GM18505 (cell line): ENCODE results near the gene MYO1H.

Experiments used
- ATAC-seq: cut with Tn5 transposase; IDR thresholded peaks from one replicate; pipeline ENCODE4 v1.9.1; 2021; ENCODE audit not compliant: unreplicated experiment
- POLR2A ChIP-seq: IDR thresholded peaks from 4 replicates; pipeline ENCODE4 v1.6.1; 2011; ENCODE audit warnings: borderline replicate concordance; ENCODE audit not compliant: insufficient read depth, insufficient read length; ENCODE audit errors: extremely low read depth

MYO1H gene, protein sequence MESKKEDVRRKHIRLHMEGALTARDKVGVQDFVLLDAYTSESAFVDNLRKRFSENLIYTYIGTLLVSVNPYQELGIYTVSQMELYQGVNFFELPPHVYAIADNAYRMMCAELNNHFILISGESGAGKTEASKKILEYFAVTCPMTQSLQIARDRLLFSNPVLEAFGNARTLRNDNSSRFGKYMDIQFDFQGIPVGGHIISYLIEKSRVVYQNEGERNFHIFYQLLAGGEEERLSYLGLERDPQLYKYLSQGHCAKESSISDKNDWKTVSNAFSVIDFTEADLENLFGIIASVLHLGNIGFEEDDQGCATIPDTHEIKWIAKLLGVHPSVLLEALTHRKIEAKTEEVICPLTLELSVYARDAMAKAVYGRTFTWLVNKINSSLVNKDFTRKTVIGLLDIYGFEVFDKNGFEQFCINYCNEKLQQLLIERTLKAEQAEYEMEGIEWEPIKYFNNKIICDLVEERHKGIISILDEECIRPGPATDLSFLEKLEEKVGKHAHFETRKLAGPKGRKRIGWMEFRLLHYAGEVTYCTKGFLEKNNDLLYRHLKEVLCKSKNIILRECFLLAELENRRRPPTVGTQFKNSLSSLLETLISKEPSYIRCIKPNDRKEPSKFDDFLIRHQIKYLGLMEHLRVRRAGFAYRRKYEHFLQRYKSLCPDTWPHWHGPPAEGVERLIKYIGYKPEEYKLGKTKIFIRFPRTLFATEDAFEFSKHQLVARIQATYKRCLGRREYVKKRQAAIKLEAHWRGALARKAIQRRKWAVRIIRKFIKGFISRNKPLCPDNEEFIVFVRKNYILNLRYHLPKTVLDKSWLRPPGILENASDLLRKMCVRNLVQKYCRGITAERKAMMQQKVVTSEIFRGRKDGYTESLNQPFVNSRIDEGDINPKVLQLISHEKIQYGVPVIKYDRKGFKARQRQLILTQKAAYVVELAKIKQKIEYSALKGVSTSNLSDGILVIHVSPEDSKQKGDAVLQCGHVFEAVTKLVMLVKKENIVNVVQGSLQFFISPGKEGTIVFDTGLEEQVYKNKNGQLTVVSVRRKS

DNA sequence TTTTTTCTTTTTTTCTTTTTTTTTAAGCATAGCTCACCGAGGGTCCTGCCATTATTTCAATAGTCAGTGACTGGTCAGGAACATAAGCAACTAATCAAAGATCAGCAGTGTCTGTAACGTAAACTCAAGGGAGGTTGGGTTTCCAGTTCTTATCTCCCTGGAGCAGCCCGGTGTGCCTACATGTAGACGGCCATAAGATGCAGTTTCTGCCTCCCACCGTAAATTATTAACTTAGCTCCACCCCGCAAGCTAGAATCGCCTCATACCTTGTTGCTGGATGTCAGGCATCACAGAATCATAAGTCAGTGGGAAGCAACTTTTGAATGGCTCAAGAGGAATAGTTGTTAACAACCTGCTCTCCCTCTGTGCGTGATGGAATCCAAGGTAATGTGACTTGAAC, at the start of gene MYO1H:
Gene MYO1H (plus strand): TSS at position 312 of the 400 bp plus-strand sequence. CDS start 61 bp downstream, at position 373.
- no peak for ATAC-seq
- TF ChIP-seq POLR2A: no peak

DNA sequence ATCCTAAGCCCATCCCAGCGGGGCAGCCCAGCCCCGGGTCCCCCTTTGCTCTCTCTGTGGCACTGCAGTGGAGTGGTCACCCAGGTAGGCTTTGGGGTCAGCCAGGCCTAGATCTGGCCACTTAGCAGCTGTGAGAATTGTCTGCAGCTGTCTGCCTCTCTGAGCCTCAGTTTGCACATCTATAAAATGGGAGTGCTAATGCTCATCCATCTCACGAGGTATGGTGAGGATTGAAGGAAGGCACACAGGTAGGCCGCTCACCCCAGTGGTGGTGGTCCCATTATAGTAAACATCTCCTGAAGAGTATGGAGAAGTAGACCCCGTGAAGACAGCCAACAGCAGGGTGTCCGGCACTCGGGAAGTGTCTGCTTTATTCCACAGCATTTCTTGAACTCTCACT, 47.9 kb upstream of the MYO1H start:
- TF ChIP-seq POLR2A: no peak

GRCh38 chr12:109301643-109302168, 46.0 kb upstream of the MYO1H start:
- TF ChIP-seq POLR2A: no peak
- no peak for ATAC-seq

More for the DNA sequence above, 47.9 kb upstream of the MYO1H start:
- no peak for ATAC-seq

- no peak for ATAC-seq
Measured at GRCh38 chr12:109302358-109302757, 45.3 kb upstream of the MYO1H start.

DNA sequence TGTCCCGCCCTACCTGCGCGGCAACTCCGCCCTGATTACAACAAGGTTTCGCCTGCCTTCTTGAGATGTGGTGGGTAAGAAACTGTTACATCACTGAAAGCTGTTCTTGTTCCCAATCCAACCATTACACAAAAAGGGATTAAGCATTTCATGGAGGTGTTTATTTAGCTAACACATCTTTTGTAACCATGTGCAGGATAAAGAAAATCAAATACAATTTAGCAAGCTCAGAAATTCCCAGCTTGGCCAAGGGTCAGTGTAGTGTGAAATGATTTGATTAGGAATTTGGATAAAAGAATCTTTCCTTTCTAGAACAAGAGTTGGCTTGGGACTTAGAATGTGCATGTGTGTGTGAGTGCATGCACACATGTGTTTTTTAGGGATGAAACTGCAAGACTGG, 44.9 kb upstream of the MYO1H start:
- TF ChIP-seq POLR2A: no peak
- no peak for ATAC-seq

More at GRCh38 chr12:109302358-109302757, 45.3 kb upstream of the MYO1H start:
- TF ChIP-seq POLR2A: no peak

DNA sequence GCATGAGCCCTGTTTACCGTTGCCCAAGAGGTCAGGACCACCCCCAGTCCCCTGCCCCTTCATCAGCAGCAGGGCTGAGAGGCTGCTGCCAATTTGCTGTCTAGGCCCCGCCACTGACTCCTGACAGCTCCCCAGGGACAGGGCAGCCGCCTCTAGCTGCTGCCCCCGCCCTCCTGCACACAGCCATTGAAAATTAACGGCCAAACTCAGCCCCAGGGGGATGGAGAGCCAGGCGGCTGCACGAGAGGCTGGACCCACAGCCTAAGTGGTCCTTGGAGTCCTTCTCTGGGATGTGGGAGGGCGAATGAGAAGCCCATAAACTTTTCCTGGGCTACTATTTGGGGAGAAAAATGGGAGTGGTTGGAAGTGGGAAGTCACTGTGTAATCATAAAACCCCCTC, 43.2 kb upstream of the MYO1H start:
- ATAC-seq: no peak

GRCh38 chr12:109305547-109305946, 42.2 kb upstream of the MYO1H start:
- no peak for TF ChIP-seq POLR2A
- ATAC-seq: no peak

More for the DNA sequence above, 43.2 kb upstream of the MYO1H start:
- TF ChIP-seq POLR2A: no peak

GRCh38 chr12:109307051-109307450, 40.6 kb upstream of the MYO1H start:
- no peak for TF ChIP-seq POLR2A
- ATAC-seq: no peak

DNA sequence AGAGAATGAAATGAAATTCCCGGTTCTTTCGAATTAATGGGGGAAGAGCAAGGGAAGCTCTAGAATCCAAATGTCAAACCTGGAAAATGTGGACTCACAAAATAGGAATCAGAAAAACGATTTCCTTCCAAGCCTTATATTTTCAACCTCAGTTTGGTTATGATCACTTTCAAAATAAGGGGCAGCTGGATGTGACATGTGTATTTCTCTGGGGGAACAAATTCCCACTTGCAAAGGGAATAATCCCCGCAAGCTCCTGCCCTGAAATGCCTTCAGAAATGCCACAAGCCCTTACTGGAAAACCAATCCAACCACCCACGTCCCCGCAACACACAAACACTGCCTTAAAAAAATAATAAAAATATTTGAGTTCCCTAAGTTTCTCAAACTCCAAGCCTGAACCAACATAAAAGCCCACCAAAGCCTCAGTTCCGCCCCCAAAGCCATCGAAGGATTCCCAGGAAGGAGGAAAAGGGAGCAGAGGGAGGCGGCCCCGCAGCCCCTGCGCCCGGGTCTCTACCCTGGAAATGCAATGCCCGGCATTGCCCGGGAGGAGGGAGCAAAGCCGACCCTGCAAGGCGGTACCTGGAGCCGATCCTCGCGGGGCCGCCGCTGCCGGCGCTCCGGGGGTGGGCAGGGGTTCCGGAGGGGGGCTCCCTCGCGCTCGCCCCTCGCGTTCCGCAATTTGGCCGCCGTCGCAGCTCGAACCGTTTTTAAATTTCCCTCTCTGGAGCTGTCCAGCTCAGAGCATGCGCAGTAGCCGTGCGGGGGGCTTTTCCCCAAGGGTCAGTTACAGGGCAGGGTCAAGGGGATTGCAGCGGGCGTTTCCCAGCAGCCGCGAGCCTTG, 38.9 kb upstream of the MYO1H start, which contains the start of gene FOXN4:
Gene FOXN4 (minus strand): TSS at position 751 of the 847 bp plus-strand sequence. CDS start 963 bp downstream, outside the sequence.
- no peak for ATAC-seq
- no peak for TF ChIP-seq POLR2A

GRCh38 chr12:109309381-109310246, 38.1 kb upstream of the MYO1H start:
- ATAC-seq: no peak
- TF ChIP-seq POLR2A: no peak
